NT2/D1 (cell line): ENCODE measurements around the gene CDADC1.

Source experiments
- SUZ12 ChIP-seq: IDR thresholded peaks from 2 replicates; pipeline ENCODE4 v1.6.1; 2011; ENCODE audit not compliant: insufficient read length, insufficient read depth; ENCODE audit errors: extremely low read depth
- YY1 ChIP-seq: IDR thresholded peaks from 2 replicates; pipeline ENCODE4 v1.6.1; 2011; ENCODE audit not compliant: insufficient read length, insufficient read depth
- ZNF274 ChIP-seq: IDR thresholded peaks from 2 replicates; pipeline ENCODE4 v1.6.1; 2011; ENCODE audit warnings: mild to moderate bottlenecking, low read depth, low read length

DNA sequence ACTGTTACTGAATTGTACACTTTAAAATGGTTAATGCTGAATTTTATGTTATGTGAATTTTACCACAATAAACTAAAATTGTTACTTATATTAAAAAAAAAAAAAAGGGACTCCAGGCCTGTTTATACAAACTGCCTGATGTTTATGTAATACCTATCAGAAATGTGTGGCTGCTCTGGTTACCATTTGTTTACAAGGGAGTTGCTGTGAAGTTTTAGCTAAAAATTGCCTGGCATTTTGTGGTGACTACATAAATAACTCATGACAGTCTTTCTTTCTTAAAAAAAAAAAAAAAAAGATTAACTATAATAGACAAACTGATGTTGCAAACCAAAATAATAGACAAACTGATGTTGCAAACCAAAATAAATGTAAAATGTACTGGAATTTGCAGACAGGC, 71.8 kb downstream of the CDADC1 start:
- TF ChIP-seq ZNF274 = no peak
- no peak for TF ChIP-seq YY1
- no peak for TF ChIP-seq SUZ12
